ENCODE results near the gene LMOD2. TPM values are rescaled to one million over a fixed set of nuclear protein-coding genes. Genes with fewer than 3 reads are reported as not detected.

LMOD2 gene
- total RNA-seq, 3 donors from 2014 or later: 0.63 TPM; not detected in 2

DNA sequence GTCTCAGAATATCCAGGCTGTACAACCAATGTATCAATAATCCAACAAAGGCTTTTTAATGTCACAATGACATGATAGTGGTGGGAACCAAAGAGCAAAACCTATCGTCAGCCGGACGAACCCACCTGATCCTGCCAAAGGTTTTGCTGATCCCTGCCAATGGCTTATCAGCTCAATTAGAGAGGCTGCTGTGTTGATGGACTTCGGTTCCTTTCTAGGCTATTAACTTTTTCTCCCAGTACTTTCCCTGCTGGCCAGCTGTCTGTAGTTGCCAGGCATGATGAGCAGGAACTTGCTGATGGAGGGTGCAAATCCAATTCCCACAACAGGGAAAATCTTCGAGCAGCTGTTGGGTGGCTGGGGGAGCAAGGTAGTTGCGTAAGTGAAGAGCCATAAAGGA, 2.4 kb downstream of the LMOD2 start:
- Histone ChIP-seq H3K4me3 (no peak overlapping the region), H3K9me3 (no peaks in the 10 kb centered on the region), H3K4me1 (ENCODE audit: low read depth) (no peaks in the 10 kb centered on the region), H3K36me3 (ENCODE audit: low read depth) (no peaks in the 10 kb centered on the region)
- no peak for TF ChIP-seq CTCF (IDR thresholded peaks at IDR 0.05)
- no peak for ATAC-seq
- intact Hi-C loops (cut with DNase I, micrococcal nuclease): no loop called here
- no peak for DNase-seq

DNA sequence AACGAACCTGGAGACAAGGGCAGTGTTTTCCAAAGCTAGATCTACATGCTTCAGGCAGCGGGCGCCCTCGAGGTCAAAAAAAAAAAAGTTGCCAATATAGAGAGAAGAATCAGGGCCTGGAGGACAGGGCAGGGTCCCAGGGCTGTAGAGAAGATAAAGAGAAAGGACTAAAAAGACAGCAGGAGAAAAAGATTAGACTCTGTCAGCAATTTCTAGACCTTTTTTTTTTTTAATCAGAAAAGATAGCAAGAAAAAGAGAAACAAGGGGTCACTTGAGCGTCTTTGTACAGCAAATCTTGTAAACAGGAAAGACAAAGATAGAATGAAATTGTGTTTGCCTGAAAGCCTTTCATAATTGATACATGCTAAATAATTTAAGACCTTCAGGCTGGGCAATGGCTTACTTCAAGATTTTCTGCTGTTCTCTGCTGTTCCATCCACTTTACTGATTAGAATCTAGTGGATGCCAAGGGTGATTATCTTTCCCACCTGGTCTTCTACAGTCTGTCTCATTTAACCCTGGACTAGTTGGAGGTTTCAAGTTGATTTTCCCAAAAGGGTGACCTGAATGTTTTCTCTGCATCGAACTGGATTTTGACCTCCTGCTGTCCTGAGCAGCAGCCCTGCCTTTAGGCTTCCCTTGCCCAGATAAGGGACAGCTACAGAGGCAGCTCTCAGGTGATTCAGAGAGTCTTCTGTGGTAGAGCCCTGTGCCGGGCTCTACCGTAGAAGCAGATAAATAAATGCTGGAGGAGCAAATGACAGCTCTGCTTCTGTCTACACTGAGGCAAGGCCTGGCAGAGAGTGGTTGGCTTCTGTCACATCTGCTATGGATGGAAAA, 5.1 kb downstream of the LMOD2 start:
- Histone ChIP-seq H3K4me1 (ENCODE audit: low read depth) (no peaks in the 10 kb centered on the region), H3K4me3 (no peak overlapping the region), H3K36me3 (ENCODE audit: low read depth) (no peaks in the 10 kb centered on the region), H3K9me3 (no peaks in the 10 kb centered on the region)
- intact Hi-C loops (cut with DNase I, micrococcal nuclease): no loop called here
- no peak for DNase-seq
- no peak for TF ChIP-seq CTCF (IDR thresholded peaks at IDR 0.05)
- no peak for ATAC-seq

GRCh38 chr7:123661765-123662164, 6.1 kb downstream of the LMOD2 start:
- Histone ChIP-seq H3K36me3 (ENCODE audit: low read depth) (no peaks in the 10 kb centered on the region), H3K9me3 (no peaks in the 10 kb centered on the region), H3K4me3 (no peak overlapping the region), H3K4me1 (ENCODE audit: low read depth) (no peaks in the 10 kb centered on the region)
- TF ChIP-seq CTCF (IDR thresholded peaks at IDR 0.05): no peak
- ATAC-seq (no peak), DNase-seq (no peak)
- intact Hi-C loops (cut with DNase I, micrococcal nuclease): no loop called here

GRCh38 chr7:123662293-123662692, 6.6 kb downstream of the LMOD2 start:
- H3K4me3 ChIP-seq: no peak overlapping the region
- no peaks in the 10 kb centered on the region for H3K36me3 ChIP-seq (ENCODE audit: low read depth)
- no peak for TF ChIP-seq CTCF (IDR thresholded peaks at IDR 0.05)
- no peaks in the 10 kb centered on the region for H3K4me1 ChIP-seq (ENCODE audit: low read depth)
- intact Hi-C loops (cut with DNase I, micrococcal nuclease): no loop called here
- DNase-seq (no peak), ATAC-seq (no peak)
- no peaks in the 10 kb centered on the region for H3K9me3 ChIP-seq

GRCh38 chr7:123662755-123663154, 7.1 kb downstream of the LMOD2 start:
- Histone ChIP-seq H3K4me1 (ENCODE audit: low read depth) (no peaks in the 10 kb centered on the region), H3K4me3 (no peak overlapping the region), H3K36me3 (ENCODE audit: low read depth) (no peaks in the 10 kb centered on the region), H3K9me3 (no peaks in the 10 kb centered on the region)
- no peak for ATAC-seq
- DNase-seq: no peak
- no peak for TF ChIP-seq CTCF (IDR thresholded peaks at IDR 0.05)
- intact Hi-C loops (cut with DNase I, micrococcal nuclease): no loop called here
